Mucosa of rectum (tissue), 2 donors: ENCODE results near the gene ZNF888.
"Not testable (repeated sequence)": the region's sequence is repeated elsewhere in the genome, so short reads cannot be mapped to it uniquely, and the experiment has no call there.

Experiments used
- H3K27ac ChIP-seq, 2 donors: one replicate each; pipeline ENCODE4 v1.7.0; 2013; ENCODE audit warnings: inconsistent platforms in 2 of 2, low read depth in 2 of 2, low read length in 2 of 2
- H3K27me3 ChIP-seq, 2 donors: one replicate each; pipeline ENCODE4 v1.7.0; 2013; ENCODE audit warnings: low read length in 2 of 2; ENCODE audit not compliant: control insufficient read depth in 2 of 2, insufficient read depth in 2 of 2
- H3K36me3 ChIP-seq, 2 donors: one replicate each; pipeline ENCODE4 v1.7.0; 2013; ENCODE audit warnings: low read length in 2 of 2; ENCODE audit not compliant: control insufficient read depth in 2 of 2, insufficient read depth in 2 of 2
- H3K4me1 ChIP-seq, 2 donors: one replicate each; pipeline ENCODE4 v1.7.0; 2013; ENCODE audit warnings: low read length in 2 of 2, mild to moderate bottlenecking in 1 of 2; ENCODE audit not compliant: control insufficient read depth in 2 of 2, insufficient read depth in 2 of 2
- H3K4me3 ChIP-seq, 2 donors: one replicate each; pipeline ENCODE4 v1.7.0; 2013; ENCODE audit warnings: low read length in 2 of 2
- H3K9ac ChIP-seq, 2 donors: one replicate each; pipeline ENCODE4 v1.7.0; 2013; ENCODE audit warnings: low read length in 2 of 2, low read depth in 1 of 2, mild to moderate bottlenecking in 1 of 2
- H3K9me3 ChIP-seq, 2 donors: one replicate each; pipeline ENCODE4 v1.7.0; 2013; ENCODE audit warnings: low read length in 2 of 2; ENCODE audit not compliant: control insufficient read depth in 2 of 2
- donor health status: healthy.
- donor health status: Normal muscosa, but diverticular disease.

ZNF888 gene

GRCh38 chr19:52948025-52948770, 25.0 kb upstream of the ZNF888 start:
- H3K36me3 ChIP-seq, result peaks cover 36 to 37% of the 10 kb centered on the region in 2 donors
- H3K4me3 ChIP-seq, result peak overlapping the region in 1 of 2 donors; percentile 19
- H3K27me3 ChIP-seq, result no peaks in the 10 kb centered on the region
- H3K9ac ChIP-seq, result no peak overlapping the region
- peaks cover 48 to 51% of the 10 kb centered on the region in 2 donors for H3K9me3 ChIP-seq
- H3K27ac ChIP-seq, result no peak overlapping the region
- peaks cover 9% of the 10 kb centered on the region in 2 donors for H3K4me1 ChIP-seq

GRCh38 chr19:52946322-52947310, 23.4 kb upstream of the ZNF888 start:
- Histone ChIP-seq H3K9ac (no peak overlapping the region), H3K4me1 (peaks cover 9% of the 10 kb centered on the region in 2 donors), H3K4me3 (peak overlapping the region in 1 of 2 donors; percentile 50), H3K36me3 (peaks cover 20 to 21% of the 10 kb centered on the region in 2 donors), H3K9me3 (peaks cover 33 to 36% of the 10 kb centered on the region in 2 donors), H3K27me3 (no peaks in the 10 kb centered on the region), H3K27ac (peak overlapping the region in 1 of 2 donors; percentile 82)

GRCh38 chr19:52945652-52946321, 22.6 kb upstream of the ZNF888 start:
- H3K9me3 ChIP-seq, result peaks cover 26 to 27% of the 10 kb centered on the region in 2 donors
- no peaks in the 10 kb centered on the region for H3K27me3 ChIP-seq
- H3K4me3 ChIP-seq, result peak overlapping the region in 1 of 2 donors; percentile 50
- peaks cover 12 to 13% of the 10 kb centered on the region in 2 donors for H3K36me3 ChIP-seq
- peaks cover 9% of the 10 kb centered on the region in 2 donors for H3K4me1 ChIP-seq
- peak overlapping the region; percentile 82 to 90 for H3K27ac ChIP-seq
- H3K9ac ChIP-seq, result peak overlapping the region; percentile 30 to 32

GRCh38 chr19:52944703-52945493, 21.7 kb upstream of the ZNF888 start:
- Histone ChIP-seq H3K4me3 (peak overlapping the region in 1 of 2 donors; percentile 31), H3K27ac (peak overlapping the region; percentile 82 to 90), H3K9ac (peak overlapping the region in 1 of 2 donors; percentile 32), H3K9me3 (peaks cover 17 to 19% of the 10 kb centered on the region in 2 donors), H3K4me1 (peaks cover 12 to 13% of the 10 kb centered on the region in 2 donors)
- not testable (repeated sequence) for H3K36me3 ChIP-seq, H3K27me3 ChIP-seq

GRCh38 chr19:52943884-52944643, 20.8 kb upstream of the ZNF888 start:
- H3K4me1 ChIP-seq, result peaks cover 12 to 22% of the 10 kb centered on the region in 2 donors
- peak overlapping the region; percentile 82 to 90 for H3K27ac ChIP-seq
- no peaks in the 10 kb centered on the region for H3K27me3 ChIP-seq
- peaks cover 10% of the 10 kb centered on the region in 2 donors for H3K9me3 ChIP-seq
- no peak overlapping the region for H3K4me3 ChIP-seq
- H3K9ac ChIP-seq, result no peak overlapping the region
- H3K36me3 ChIP-seq, result no peaks in the 10 kb centered on the region

- Histone ChIP-seq H3K27me3 (no peaks in the 10 kb centered on the region), H3K27ac (peak overlapping the region; percentile 82 to 93), H3K9ac (peak overlapping the region; percentile 61 to 63), H3K36me3 (no peaks in the 10 kb centered on the region), H3K9me3 (peaks cover 3 to 7% of the 10 kb centered on the region in 2 donors), H3K4me1 (peaks cover 15 to 28% of the 10 kb centered on the region in 2 donors), H3K4me3 (peak overlapping the region; percentile 63 to 76)
Measured at GRCh38 chr19:52943134-52943883, 20.1 kb upstream of the ZNF888 start.

GRCh38 chr19:52942386-52943133, 19.3 kb upstream of the ZNF888 start:
- Histone ChIP-seq H3K9ac (peak overlapping the region; percentile 97 to 99), H3K9me3 (peaks cover 0 to 2% of the 10 kb centered on the region in 2 donors)

GRCh38 chr19:52941941-52942385, 18.7 kb upstream of the ZNF888 start:
- peak overlapping the region; percentile 85 to 96 for H3K4me3 ChIP-seq
- no peaks in the 10 kb centered on the region for H3K27me3 ChIP-seq
- peak overlapping the region; percentile 92 to 93 for H3K27ac ChIP-seq
- peaks cover 25 to 40% of the 10 kb centered on the region in 2 donors for H3K4me1 ChIP-seq
- no peaks in the 10 kb centered on the region for H3K9me3 ChIP-seq
- peaks cover 0 to under 1% of the 10 kb centered on the region in 2 donors for H3K36me3 ChIP-seq
- peak overlapping the region; percentile 97 to 99 for H3K9ac ChIP-seq

More at GRCh38 chr19:52942386-52943133, 19.3 kb upstream of the ZNF888 start:
- Histone ChIP-seq H3K4me3 (peak overlapping the region; percentile 85 to 96), H3K4me1 (peaks cover 19 to 34% of the 10 kb centered on the region in 2 donors), H3K27ac (peak overlapping the region; percentile 92 to 93), H3K27me3 (no peaks in the 10 kb centered on the region), H3K36me3 (no peaks in the 10 kb centered on the region)
